Parathyroid adenoma (tissue), 2 donors: ENCODE data around the gene TSPEAR.

ENCODE experiments used
- H2AFZ ChIP-seq: fragments of 300-600 bp; sonication (generic); one replicate; pipeline ENCODE4 v1.7.0; 2017; ENCODE audit warnings: antibody characterized with exemption, mild to moderate bottlenecking
- H3K27ac ChIP-seq: fragments of 300-600 bp; sonication (generic); one replicate; pipeline ENCODE4 v1.7.0; 2017
- H3K27me3 ChIP-seq: fragments of 300-600 bp; sonication (generic); one replicate; pipeline ENCODE4 v1.7.0; 2017; ENCODE audit warnings: low read length; ENCODE audit not compliant: control insufficient read depth, insufficient read depth
- H3K36me3 ChIP-seq: fragments of 300-600 bp; sonication (generic); one replicate; pipeline ENCODE4 v1.7.0; 2017; ENCODE audit warnings: low read length; ENCODE audit not compliant: control insufficient read depth, insufficient read depth
- H3K4me1 ChIP-seq: fragments of 300-600 bp; sonication (generic); one replicate; pipeline ENCODE4 v1.7.0; 2017; ENCODE audit warnings: control low read depth
- H3K4me2 ChIP-seq: fragments of 300-600 bp; sonication (generic); one replicate; pipeline ENCODE4 v1.7.0; 2017; ENCODE audit warnings: low read length
- H3K4me3 ChIP-seq: fragments of 300-600 bp; sonication (generic); one replicate; pipeline ENCODE4 v1.7.0; 2017; ENCODE audit warnings: low read depth, low read length
- H3K79me2 ChIP-seq: fragments of 300-600 bp; sonication (generic); one replicate; pipeline ENCODE4 v1.7.0; 2017; ENCODE audit warnings: control low read depth
- H3K9ac ChIP-seq: fragments of 300-600 bp; sonication (generic); one replicate; pipeline ENCODE4 v1.7.0; 2017; ENCODE audit warnings: mild to moderate bottlenecking
- H3K9me3 ChIP-seq: fragments of 300-600 bp; sonication (generic); one replicate; pipeline ENCODE4 v1.7.0; 2017; ENCODE audit warnings: low read length; ENCODE audit not compliant: control insufficient read depth
- TF ChIP-seq, protein P1 (sequence below): fragments of 300-600 bp; sonication (generic); IDR thresholded peaks from one replicate; pipeline ENCODE4 v1.7.0; 2017; ENCODE audit warnings: antibody characterized with exemption, mild to moderate bottlenecking
- donor health status: primary hyperparathyroidism.

The TSPEAR gene

GRCh38 chr21:44599264-44600029 is 111.9 kb downstream of the TSPEAR start:
- Histone ChIP-seq H3K9me3 (no peaks in the 10 kb centered on the region), H3K27me3 (no peaks in the 10 kb centered on the region), H3K79me2 (no peaks in the 10 kb centered on the region), H3K4me1 (no peaks in the 10 kb centered on the region), H3K4me3 (no peak overlapping the region), H3K36me3 (no peaks in the 10 kb centered on the region), H3K9ac (no peak overlapping the region), H3K27ac (no peak overlapping the region), H3K4me2 (no peak overlapping the region), H2AFZ (no peak overlapping the region)
- TF ChIP-seq, protein P1, sequence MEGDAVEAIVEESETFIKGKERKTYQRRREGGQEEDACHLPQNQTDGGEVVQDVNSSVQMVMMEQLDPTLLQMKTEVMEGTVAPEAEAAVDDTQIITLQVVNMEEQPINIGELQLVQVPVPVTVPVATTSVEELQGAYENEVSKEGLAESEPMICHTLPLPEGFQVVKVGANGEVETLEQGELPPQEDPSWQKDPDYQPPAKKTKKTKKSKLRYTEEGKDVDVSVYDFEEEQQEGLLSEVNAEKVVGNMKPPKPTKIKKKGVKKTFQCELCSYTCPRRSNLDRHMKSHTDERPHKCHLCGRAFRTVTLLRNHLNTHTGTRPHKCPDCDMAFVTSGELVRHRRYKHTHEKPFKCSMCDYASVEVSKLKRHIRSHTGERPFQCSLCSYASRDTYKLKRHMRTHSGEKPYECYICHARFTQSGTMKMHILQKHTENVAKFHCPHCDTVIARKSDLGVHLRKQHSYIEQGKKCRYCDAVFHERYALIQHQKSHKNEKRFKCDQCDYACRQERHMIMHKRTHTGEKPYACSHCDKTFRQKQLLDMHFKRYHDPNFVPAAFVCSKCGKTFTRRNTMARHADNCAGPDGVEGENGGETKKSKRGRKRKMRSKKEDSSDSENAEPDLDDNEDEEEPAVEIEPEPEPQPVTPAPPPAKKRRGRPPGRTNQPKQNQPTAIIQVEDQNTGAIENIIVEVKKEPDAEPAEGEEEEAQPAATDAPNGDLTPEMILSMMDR, result no peak

DNA sequence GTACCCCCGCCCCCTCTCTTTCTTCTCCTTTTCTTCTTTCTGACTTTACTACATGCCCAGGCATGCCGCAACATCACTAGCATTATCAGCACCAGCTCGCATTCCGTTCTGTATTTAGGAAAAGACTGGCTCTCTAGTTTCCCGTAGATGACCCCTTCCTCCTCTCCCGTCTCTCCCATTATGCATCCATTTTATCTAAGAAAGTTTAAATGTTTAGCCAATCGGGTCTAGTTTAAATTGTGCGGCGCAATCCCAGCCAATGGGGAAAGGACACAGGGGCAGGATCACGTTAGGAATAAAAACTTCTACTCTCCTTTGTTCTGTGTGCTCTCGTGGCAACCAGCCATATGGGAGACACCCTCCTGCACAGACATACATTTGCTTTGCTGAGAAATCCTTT is 113.3 kb downstream of the TSPEAR start:
- H3K36me3 ChIP-seq, result no peaks in the 10 kb centered on the region
- no peaks in the 10 kb centered on the region for H3K4me1 ChIP-seq
- TF ChIP-seq, protein P1, result no peak
- H3K9me3 ChIP-seq, result no peaks in the 10 kb centered on the region
- H3K4me2 ChIP-seq, result no peak overlapping the region
- no peaks in the 10 kb centered on the region for H3K79me2 ChIP-seq
- no peak overlapping the region for H3K27ac ChIP-seq
- no peak overlapping the region for H3K9ac ChIP-seq
- H3K27me3 ChIP-seq, result no peaks in the 10 kb centered on the region
- no peak overlapping the region for H2AFZ ChIP-seq
- no peak overlapping the region for H3K4me3 ChIP-seq

DNA sequence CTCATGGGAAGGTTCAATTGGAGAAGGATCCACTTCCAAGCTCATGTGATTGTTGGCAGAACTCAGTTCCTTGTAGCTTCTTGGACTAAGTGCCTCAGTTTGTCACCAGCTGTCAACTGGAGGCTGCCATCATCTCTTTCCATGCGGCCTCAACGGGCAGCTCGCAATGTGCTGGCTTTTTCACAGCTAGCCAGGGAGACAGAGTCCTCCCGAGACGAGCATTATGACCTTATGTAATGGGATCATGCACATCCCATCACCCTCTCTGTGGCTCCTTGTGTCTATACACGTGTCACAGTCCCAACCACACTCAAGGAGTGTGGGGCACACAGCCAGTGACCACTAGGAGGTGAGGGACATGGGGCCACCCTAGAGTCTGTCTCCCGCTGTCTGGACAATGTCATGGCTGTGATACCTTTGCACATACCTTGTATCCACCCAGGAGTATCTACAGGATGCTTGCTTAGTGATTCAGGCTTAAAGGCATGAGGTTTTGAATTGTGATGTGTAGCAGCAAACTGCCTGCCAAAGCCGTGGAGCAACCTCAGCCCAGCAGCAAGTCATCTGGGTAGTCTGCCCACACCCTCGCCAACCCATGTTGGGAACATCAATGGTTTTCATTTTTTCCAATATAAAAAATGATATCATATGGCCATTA is 115.2 kb downstream of the TSPEAR start:
- Histone ChIP-seq H3K79me2 (no peaks in the 10 kb centered on the region), H3K36me3 (no peaks in the 10 kb centered on the region), H3K4me2 (no peak overlapping the region), H3K27me3 (no peaks in the 10 kb centered on the region), H3K4me3 (no peak overlapping the region), H3K9ac (no peak overlapping the region), H3K4me1 (no peaks in the 10 kb centered on the region), H2AFZ (no peak overlapping the region), H3K9me3 (no peaks in the 10 kb centered on the region), H3K27ac (no peak overlapping the region)
- TF ChIP-seq, protein P1, result no peak

GRCh38 chr21:44595524-44595923 is 115.8 kb downstream of the TSPEAR start:
- Histone ChIP-seq H3K27ac (no peak overlapping the region), H3K36me3 (no peaks in the 10 kb centered on the region), H3K27me3 (no peaks in the 10 kb centered on the region), H2AFZ (no peak overlapping the region), H3K4me2 (no peak overlapping the region), H3K79me2 (no peaks in the 10 kb centered on the region), H3K9me3 (no peaks in the 10 kb centered on the region), H3K9ac (no peak overlapping the region), H3K4me1 (no peaks in the 10 kb centered on the region), H3K4me3 (no peak overlapping the region)
- TF ChIP-seq, protein P1, result no peak
